SK-N-SH (cell line): ENCODE data around the gene CD96. TPM values are rescaled to one million over a fixed set of nuclear protein-coding genes. Genes with fewer than 3 reads are reported as not detected.

Experiments used
- CTCF ChIA-PET: fragments of 300-600, 350-600 bp; formaldehyde crosslinking; extraction: SDS; loops from one replicate; lab custom pipeline; 2021; lab: Yijun Ruan, JAX
- POLR2A ChIA-PET: fragments of 350-600 bp; sonication (Branson Sonifier 250); formaldehyde crosslinking; extraction: SDS; loops from one replicate; lab custom pipeline; 2020; ENCODE audit warnings: antibody characterized with exemption, inconsistent platforms; lab: Yijun Ruan, JAX
- DNase-seq: peaks from one replicate; pipeline ENCODE4 v3.0.0; 2012
- H2AFZ ChIP-seq: fragments of 200-600 bp; sonication (generic); 2 replicates; pipeline ENCODE4 v1.8.1; 2016; ENCODE audit warnings: antibody characterized with exemption, mild to moderate bottlenecking, low read depth
- H3F3A ChIP-seq: fragments of 200-600 bp; sonication (generic); replicated peaks from 2 replicates; pipeline ENCODE3; 2016; ENCODE audit warnings: antibody characterized with exemption, mild to moderate bottlenecking; ENCODE audit not compliant: insufficient read depth
- H3K27ac ChIP-seq, 2 experiments: fragments of 200-500 bp in 1 of 2; fragments of 200-600 bp in 1 of 2; sonication (Bioruptor generic) in 1 of 2; sonication (generic), shearing (Covaris generic) in 1 of 2; 2 replicates each; pipeline versions ENCODE4 v1.5.1 to v1.6.1; 2014 to 2016; ENCODE audit warnings: low read depth in 2 of 2, inconsistent platforms in 1 of 2, low read length in 1 of 2, mild to moderate bottlenecking in 1 of 2, mixed read lengths in 1 of 2
- H3K27me3 ChIP-seq: fragments of 200-600 bp; sonication (generic), shearing (Covaris generic); 2 replicates; pipeline ENCODE4 v1.6.1; 2016; ENCODE audit warnings: mixed run types; ENCODE audit not compliant: insufficient read depth
- H3K36me3 ChIP-seq, 2 experiments: fragments of 200-500 bp in 1 of 2; fragments of 200-600 bp in 1 of 2; sonication (Bioruptor generic) in 1 of 2; sonication (generic) in 1 of 2; replicated peaks in 1 of 2; 2 replicates each; pipeline versions ENCODE3 to v1.5.1; 2014 to 2016; ENCODE audit warnings: low read length in 1 of 2, mild to moderate bottlenecking in 1 of 2; ENCODE audit not compliant: insufficient read depth in 2 of 2, control insufficient read depth in 1 of 2
- H3K4me1 ChIP-seq, 2 experiments: fragments of 200-500 bp in 1 of 2; fragments of 200-600 bp in 1 of 2; sonication (Bioruptor generic) in 1 of 2; sonication (generic), shearing (Covaris generic) in 1 of 2; 2 replicates each; pipeline versions ENCODE4 v1.5.1 to v1.6.1; 2014 to 2016; ENCODE audit warnings: low read depth in 1 of 2, low read length in 1 of 2, mixed run types in 1 of 2; ENCODE audit not compliant: insufficient read depth in 2 of 2, control insufficient read depth in 1 of 2
- H3K4me2 ChIP-seq: fragments of 200-600 bp; sonication (generic), shearing (Covaris generic); 2 replicates; pipeline ENCODE4 v1.6.1; 2017; ENCODE audit warnings: mixed run types
- H3K4me3 ChIP-seq, 2 experiments: fragments of 200-500 bp in 1 of 2; fragments of 200-600 bp in 1 of 2; sonication (Bioruptor generic) in 1 of 2; sonication (generic), shearing (Covaris generic) in 1 of 2; 2 replicates each; pipeline versions ENCODE4 v1.5.1 to v1.8.1; 2014 to 2016; ENCODE audit warnings: low read depth in 2 of 2, inconsistent platforms in 1 of 2, low read length in 1 of 2, mild to moderate bottlenecking in 1 of 2, mixed read lengths in 1 of 2, moderate library complexity in 1 of 2
- H3K79me2 ChIP-seq: fragments of 200-600 bp; sonication (generic); 2 replicates; pipeline ENCODE4 v1.8.1; 2017; ENCODE audit warnings: mild to moderate bottlenecking; ENCODE audit not compliant: insufficient read depth
- H3K9ac ChIP-seq: fragments of 200-600 bp; sonication (generic); 2 replicates; pipeline ENCODE4 v1.6.1; 2017; ENCODE audit warnings: mixed run types
- H3K9me2 ChIP-seq: fragments of 200-600 bp; sonication (generic); 2 replicates; pipeline ENCODE4 v1.6.1; 2017; ENCODE audit warnings: mixed run types
- H3K9me3 ChIP-seq: fragments of 200-600 bp; sonication (generic); 2 replicates; pipeline ENCODE4 v1.6.1; 2017; ENCODE audit warnings: mixed run types, mild to moderate bottlenecking, moderate library complexity
- H4K20me1 ChIP-seq: fragments of 200-600 bp; sonication (generic); 2 replicates; pipeline ENCODE4 v1.6.1; 2017; ENCODE audit warnings: mild to moderate bottlenecking, mixed run types; ENCODE audit not compliant: insufficient read depth
- CHD2 ChIP-seq: fragments of 150-350 bp; IDR thresholded peaks from 2 replicates; pipeline ENCODE4 v1.6.1; 2018; ENCODE audit warnings: low read length; ENCODE audit not compliant: partially characterized antibody
- ELF1 ChIP-seq: IDR thresholded peaks from 2 replicates; pipeline ENCODE4 v1.4.0; 2012
- EZH2phosphoT487 ChIP-seq: fragments of 200-600 bp; sonication (generic); IDR thresholded peaks from 2 replicates; pipeline ENCODE4 v1.6.1; 2017; ENCODE audit warnings: low read depth, mixed run types, mild to moderate bottlenecking, antibody characterized with exemption, moderate library complexity, borderline replicate concordance
- FOSL2 ChIP-seq: IDR thresholded peaks from 2 replicates; pipeline ENCODE4 v1.4.0; 2012; ENCODE audit warnings: low read depth, mild to moderate bottlenecking, moderate library complexity, borderline replicate concordance
- FOXM1 ChIP-seq: IDR thresholded peaks from 2 replicates; pipeline ENCODE4 v1.4.0; 2012; ENCODE audit warnings: low read depth, mild to moderate bottlenecking
- GABPA ChIP-seq: IDR thresholded peaks from 2 replicates; pipeline ENCODE4 v1.4.0; 2012; ENCODE audit warnings: low read depth, mild to moderate bottlenecking
- GATA2 ChIP-seq: sonication (generic); formaldehyde crosslinking; IDR thresholded peaks from 2 replicates; pipeline ENCODE4 v1.5.0; 2020; ENCODE audit warnings: mild to moderate bottlenecking, missing genetic modification reagents
- MXI1 ChIP-seq: IDR thresholded peaks from 2 replicates; pipeline ENCODE4 v1.6.1; 2012; ENCODE audit warnings: mild to moderate bottlenecking, low read depth, low read length, improper control_type of control experiment
- NFIC ChIP-seq: IDR thresholded peaks from 2 replicates; pipeline ENCODE4 v1.4.0; 2012; ENCODE audit warnings: borderline replicate concordance
- POLR2AphosphoS5 ChIP-seq: IDR thresholded peaks from 2 replicates; pipeline ENCODE4 v1.6.1; 2012; ENCODE audit warnings: low read depth, low read length
- RAD21 ChIP-seq: IDR thresholded peaks from 2 replicates; pipeline ENCODE4 v1.6.1; 2012; ENCODE audit warnings: mild to moderate bottlenecking, low read length
- RXRA ChIP-seq: IDR thresholded peaks from 2 replicates; pipeline ENCODE4 v1.4.0; 2012; ENCODE audit warnings: low read depth, mild to moderate bottlenecking, borderline replicate concordance
- SIN3A ChIP-seq: IDR thresholded peaks from 2 replicates; pipeline ENCODE4 v1.6.1; 2012; ENCODE audit warnings: low read depth, mild to moderate bottlenecking, low read length, moderate library complexity, borderline replicate concordance
- SMC3 ChIP-seq: IDR thresholded peaks from 2 replicates; pipeline ENCODE4 v1.6.1; 2012; ENCODE audit warnings: low read depth, low read length, improper control_type of control experiment
- TAF1 ChIP-seq: IDR thresholded peaks from 2 replicates; pipeline ENCODE4 v1.6.1; 2012; ENCODE audit warnings: low read depth, mild to moderate bottlenecking, low read length, moderate library complexity, borderline replicate concordance
- TCF12 ChIP-seq: IDR thresholded peaks from 2 replicates; pipeline ENCODE4 v1.4.0; 2012
- TEAD4 ChIP-seq: IDR thresholded peaks from 2 replicates; pipeline ENCODE4 v1.4.0; 2012; ENCODE audit warnings: mild to moderate bottlenecking, borderline replicate concordance; ENCODE audit not compliant: insufficient read depth
- YY1 ChIP-seq: IDR thresholded peaks from 2 replicates; pipeline ENCODE4 v1.4.0; 2012; ENCODE audit warnings: low read depth, mild to moderate bottlenecking
- WGBS: methylation state at CpG from one replicate; pipeline ENCODE4 v1.1.6; 2017; ENCODE audit warnings: low lambda C conversion rate; 5-methylcytosine and 5-hydroxymethylcytosine counted together
- polyA plus RNA-seq, 3 experiments: library from polyadenylated mRNA; depleted of rRNA; stranded (reverse); fragments of >200 nt; gene quantifications; 2 replicates each; pipeline ENCODE4 v1.2.3, GENCODE V29; 2012
- TF ChIP-seq, protein P1 (sequence below): IDR thresholded peaks from 2 replicates; pipeline ENCODE4 v1.4.0; 2012; ENCODE audit warnings: low read depth
- TF ChIP-seq, protein P2 (sequence below): IDR thresholded peaks from 2 replicates; pipeline ENCODE4; 2012
- TF ChIP-seq, protein P3 (sequence below): IDR thresholded peaks from 2 replicates; pipeline ENCODE4 v1.4.0; 2012; ENCODE audit warnings: low read depth, borderline replicate concordance
- TF ChIP-seq, protein P4 (sequence below): IDR thresholded peaks from 2 replicates; pipeline ENCODE4 v1.4.0; 2012; ENCODE audit warnings: low read depth, borderline replicate concordance
- TF ChIP-seq, protein P5 (sequence below): fragments of 150-350 bp; IDR thresholded peaks from 2 replicates; pipeline ENCODE4 v1.6.1; 2017; ENCODE audit warnings: antibody characterized with exemption, low read length, low read depth, borderline replicate concordance

The CD96 gene
- polyA plus RNA-seq, 1 of the 3 experiments (the other 2 are of a cell fraction), result 0.02 TPM

DNA sequence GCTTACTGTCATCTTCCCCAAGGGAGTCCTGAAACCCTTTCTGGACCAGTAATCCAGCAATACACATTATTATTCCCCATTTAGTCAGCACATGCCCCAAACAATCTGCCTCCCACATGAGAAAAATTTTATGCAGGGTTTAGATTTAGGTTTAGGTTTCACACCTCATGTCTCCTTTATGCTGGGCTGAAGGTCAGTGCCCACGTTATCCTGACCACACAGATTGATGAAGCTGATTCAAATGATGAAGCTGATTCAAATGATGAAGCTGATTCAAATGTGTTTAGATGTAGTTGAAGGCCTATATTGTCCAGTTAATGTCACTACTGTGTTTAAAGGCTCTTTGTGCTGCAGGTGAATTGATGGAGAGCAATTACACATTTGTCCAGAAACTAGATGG, 71.3 kb downstream of the CD96 start:
- no peak for DNase-seq
- Histone ChIP-seq H4K20me1 (no peaks in the 10 kb centered on the region), H3K9me2 (no peaks in the 10 kb centered on the region), H3K79me2 (no peaks in the 10 kb centered on the region), H3K4me3 (no peak overlapping the region), H3K4me2 (no peak overlapping the region), H3K9me3 (no peaks in the 10 kb centered on the region), H3K36me3 (no peaks in the 10 kb centered on the region), H2AFZ (no peak overlapping the region), H3K9ac (no peak overlapping the region), H3K27ac (no peak overlapping the region), H3K4me1 (no peaks in the 10 kb centered on the region), H3K27me3 (no peaks in the 10 kb centered on the region), H3F3A (no peaks in the 10 kb centered on the region)
- CTCF ChIA-PET, result interaction anchor here (1.7 kb wide), 1 partner anchor 78 kb away, joined by 5 read pairs; no protein-coding TSS in a partner anchor
- POLR2A ChIA-PET, result no interaction called here
- 78% methylated on average over 1 of the region's 1 CpG for WGBS
- no peak for TF ChIP-seq TEAD4
- TF ChIP-seq, protein P1, sequence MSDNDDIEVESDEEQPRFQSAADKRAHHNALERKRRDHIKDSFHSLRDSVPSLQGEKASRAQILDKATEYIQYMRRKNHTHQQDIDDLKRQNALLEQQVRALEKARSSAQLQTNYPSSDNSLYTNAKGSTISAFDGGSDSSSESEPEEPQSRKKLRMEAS, result no peak
- TF ChIP-seq, protein P2, sequence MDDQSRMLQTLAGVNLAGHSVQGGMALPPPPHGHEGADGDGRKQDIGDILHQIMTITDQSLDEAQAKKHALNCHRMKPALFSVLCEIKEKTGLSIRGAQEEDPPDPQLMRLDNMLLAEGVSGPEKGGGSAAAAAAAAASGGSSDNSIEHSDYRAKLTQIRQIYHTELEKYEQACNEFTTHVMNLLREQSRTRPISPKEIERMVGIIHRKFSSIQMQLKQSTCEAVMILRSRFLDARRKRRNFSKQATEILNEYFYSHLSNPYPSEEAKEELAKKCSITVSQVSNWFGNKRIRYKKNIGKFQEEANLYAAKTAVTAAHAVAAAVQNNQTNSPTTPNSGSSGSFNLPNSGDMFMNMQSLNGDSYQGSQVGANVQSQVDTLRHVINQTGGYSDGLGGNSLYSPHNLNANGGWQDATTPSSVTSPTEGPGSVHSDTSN, result no peak
- TF ChIP-seq MXI1, result no peak
- TF ChIP-seq EZH2phosphoT487, result no peak
- TF ChIP-seq YY1, result no peak
- TF ChIP-seq ELF1, result no peak
- TF ChIP-seq GATA2 (CRISPR knock-in tag), result no peak
- TF ChIP-seq, protein P3, sequence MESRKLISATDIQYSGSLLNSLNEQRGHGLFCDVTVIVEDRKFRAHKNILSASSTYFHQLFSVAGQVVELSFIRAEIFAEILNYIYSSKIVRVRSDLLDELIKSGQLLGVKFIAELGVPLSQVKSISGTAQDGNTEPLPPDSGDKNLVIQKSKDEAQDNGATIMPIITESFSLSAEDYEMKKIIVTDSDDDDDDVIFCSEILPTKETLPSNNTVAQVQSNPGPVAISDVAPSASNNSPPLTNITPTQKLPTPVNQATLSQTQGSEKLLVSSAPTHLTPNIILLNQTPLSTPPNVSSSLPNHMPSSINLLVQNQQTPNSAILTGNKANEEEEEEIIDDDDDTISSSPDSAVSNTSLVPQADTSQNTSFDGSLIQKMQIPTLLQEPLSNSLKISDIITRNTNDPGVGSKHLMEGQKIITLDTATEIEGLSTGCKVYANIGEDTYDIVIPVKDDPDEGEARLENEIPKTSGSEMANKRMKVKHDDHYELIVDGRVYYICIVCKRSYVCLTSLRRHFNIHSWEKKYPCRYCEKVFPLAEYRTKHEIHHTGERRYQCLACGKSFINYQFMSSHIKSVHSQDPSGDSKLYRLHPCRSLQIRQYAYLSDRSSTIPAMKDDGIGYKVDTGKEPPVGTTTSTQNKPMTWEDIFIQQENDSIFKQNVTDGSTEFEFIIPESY, result no peak
- no peak for TF ChIP-seq TAF1

DNA sequence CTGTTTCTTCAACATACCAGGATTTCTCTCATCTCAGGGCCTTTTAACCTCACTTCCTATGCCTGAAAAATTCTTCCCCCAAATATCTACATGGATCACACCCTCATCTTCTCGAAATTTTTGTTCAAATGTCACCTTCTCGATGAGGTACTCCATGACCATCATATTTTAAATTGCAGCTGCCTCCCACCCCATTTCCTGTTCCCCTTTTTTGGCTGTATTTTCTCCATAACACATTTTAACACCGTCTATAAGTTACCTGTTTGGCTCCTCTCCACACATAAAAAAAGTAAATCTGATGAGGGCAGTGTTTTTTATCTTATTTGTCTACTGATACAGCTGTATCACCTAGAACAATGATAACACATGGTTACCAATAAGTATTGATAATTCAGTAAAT, 73.9 kb downstream of the CD96 start:
- ChIA-PET CTCF (interaction anchor here (0.6 kb wide), 1 partner anchor 1145 kb away, joined by 3 read pairs; no protein-coding TSS in a partner anchor), POLR2A (no interaction called here)
- no peaks in the 10 kb centered on the region for H3K36me3 ChIP-seq
- H3F3A ChIP-seq, result no peaks in the 10 kb centered on the region
- H3K9me2 ChIP-seq, result no peaks in the 10 kb centered on the region
- TF ChIP-seq SIN3A, result no peak
- no peak for TF ChIP-seq NFIC
- TF ChIP-seq MXI1, result no peak
- TF ChIP-seq YY1, result no peak
- TF ChIP-seq RXRA, result no peak
- no peak for TF ChIP-seq ELF1
- no peak for TF ChIP-seq TAF1
- TF ChIP-seq FOXM1, result no peak
- TF ChIP-seq, protein P4, sequence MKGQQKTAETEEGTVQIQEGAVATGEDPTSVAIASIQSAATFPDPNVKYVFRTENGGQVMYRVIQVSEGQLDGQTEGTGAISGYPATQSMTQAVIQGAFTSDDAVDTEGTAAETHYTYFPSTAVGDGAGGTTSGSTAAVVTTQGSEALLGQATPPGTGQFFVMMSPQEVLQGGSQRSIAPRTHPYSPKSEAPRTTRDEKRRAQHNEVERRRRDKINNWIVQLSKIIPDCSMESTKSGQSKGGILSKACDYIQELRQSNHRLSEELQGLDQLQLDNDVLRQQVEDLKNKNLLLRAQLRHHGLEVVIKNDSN, result no peak
- no peak for TF ChIP-seq RAD21
- TF ChIP-seq CHD2, result no peak
- no peak for TF ChIP-seq FOSL2
- TF ChIP-seq GABPA, result no peak
- no peak for TF ChIP-seq TCF12
- no peak for TF ChIP-seq EZH2phosphoT487
- TF ChIP-seq, protein P1, result no peak
- TF ChIP-seq, protein P5, sequence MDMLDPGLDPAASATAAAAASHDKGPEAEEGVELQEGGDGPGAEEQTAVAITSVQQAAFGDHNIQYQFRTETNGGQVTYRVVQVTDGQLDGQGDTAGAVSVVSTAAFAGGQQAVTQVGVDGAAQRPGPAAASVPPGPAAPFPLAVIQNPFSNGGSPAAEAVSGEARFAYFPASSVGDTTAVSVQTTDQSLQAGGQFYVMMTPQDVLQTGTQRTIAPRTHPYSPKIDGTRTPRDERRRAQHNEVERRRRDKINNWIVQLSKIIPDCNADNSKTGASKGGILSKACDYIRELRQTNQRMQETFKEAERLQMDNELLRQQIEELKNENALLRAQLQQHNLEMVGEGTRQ, result no peak
- TF ChIP-seq POLR2AphosphoS5, result no peak
- TF ChIP-seq SMC3, result no peak
- no peak overlapping the region for H3K4me2 ChIP-seq
- no peak overlapping the region for H3K27ac ChIP-seq
- H3K79me2 ChIP-seq, result no peaks in the 10 kb centered on the region
- H3K27me3 ChIP-seq, result no peaks in the 10 kb centered on the region
- no peaks in the 10 kb centered on the region for H4K20me1 ChIP-seq
- no peak overlapping the region for H2AFZ ChIP-seq
- WGBS, result 41% methylated on average over 3 of the region's 3 CpGs
- DNase-seq, result no peak
- H3K9me3 ChIP-seq, result no peaks in the 10 kb centered on the region
- H3K4me1 ChIP-seq, result no peaks in the 10 kb centered on the region
- H3K4me3 ChIP-seq, result no peak overlapping the region
- no peak overlapping the region for H3K9ac ChIP-seq
